ENCODE data around the gene DHX38. TPM values are rescaled to one million over a fixed set of nuclear protein-coding genes. Genes with fewer than 3 reads are reported as not detected.

The DHX38 gene
- total and polyA plus RNA-seq, 4 donors = 13.9 to 40.9 (median 22.7) TPM

- 47% methylated on average over 3 of the region's 3 CpGs for WGBS
- Histone ChIP-seq H3K36me3 (ENCODE audit: control insufficient read depth in 4 of 4, insufficient read depth in 3 of 4, low read depth in 1 of 4, low read length in 3 of 4) (peaks cover 17 to 43% (median 30%) of the 10 kb centered on the region in 4 donors), H3K27ac (ENCODE audit: low read depth in 1 of 2, low read length in 2 of 2) (no peak overlapping the region), H3K4me3 (ENCODE audit: low read depth in 1 of 3, low read length in 3 of 3) (peak overlapping the region in 1 of 3 donors; percentile 24), H3K9me3 (ENCODE audit: control insufficient read depth in 4 of 4, low read length in 3 of 4) (no peaks in the 10 kb centered on the region), H3K4me1 (ENCODE audit: control insufficient read depth in 4 of 4, insufficient read depth in 4 of 4, low read length in 3 of 4) (peaks cover 0 to 38% (median 29%) of the 10 kb centered on the region in 4 donors), H3K27me3 (ENCODE audit: control insufficient read depth in 4 of 4, insufficient read depth in 4 of 4, low read length in 3 of 4) (no peaks in the 10 kb centered on the region), H3K9ac (ENCODE audit: low read depth in 1 of 2, low read length in 2 of 2) (no peak overlapping the region)
- DNase-seq (ENCODE audit: low spot score) = no peak
- TF ChIP-seq HNF4G (IDR thresholded peaks at IDR 0.05) = no peak
- no peak for TF ChIP-seq CTCF (IDR thresholded peaks at IDR 0.05; ENCODE audit: low read depth, low read length, missing input control)
- no peak for TF ChIP-seq ATF3 (IDR thresholded peaks at IDR 0.05)
- peak; percentile 63 to 73 for TF ChIP-seq RXRA (IDR thresholded peaks at IDR 0.05)
- TF ChIP-seq, protein P1, sequence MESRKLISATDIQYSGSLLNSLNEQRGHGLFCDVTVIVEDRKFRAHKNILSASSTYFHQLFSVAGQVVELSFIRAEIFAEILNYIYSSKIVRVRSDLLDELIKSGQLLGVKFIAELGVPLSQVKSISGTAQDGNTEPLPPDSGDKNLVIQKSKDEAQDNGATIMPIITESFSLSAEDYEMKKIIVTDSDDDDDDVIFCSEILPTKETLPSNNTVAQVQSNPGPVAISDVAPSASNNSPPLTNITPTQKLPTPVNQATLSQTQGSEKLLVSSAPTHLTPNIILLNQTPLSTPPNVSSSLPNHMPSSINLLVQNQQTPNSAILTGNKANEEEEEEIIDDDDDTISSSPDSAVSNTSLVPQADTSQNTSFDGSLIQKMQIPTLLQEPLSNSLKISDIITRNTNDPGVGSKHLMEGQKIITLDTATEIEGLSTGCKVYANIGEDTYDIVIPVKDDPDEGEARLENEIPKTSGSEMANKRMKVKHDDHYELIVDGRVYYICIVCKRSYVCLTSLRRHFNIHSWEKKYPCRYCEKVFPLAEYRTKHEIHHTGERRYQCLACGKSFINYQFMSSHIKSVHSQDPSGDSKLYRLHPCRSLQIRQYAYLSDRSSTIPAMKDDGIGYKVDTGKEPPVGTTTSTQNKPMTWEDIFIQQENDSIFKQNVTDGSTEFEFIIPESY (IDR thresholded peaks at IDR 0.05) = no peak
- TF ChIP-seq, protein P2, sequence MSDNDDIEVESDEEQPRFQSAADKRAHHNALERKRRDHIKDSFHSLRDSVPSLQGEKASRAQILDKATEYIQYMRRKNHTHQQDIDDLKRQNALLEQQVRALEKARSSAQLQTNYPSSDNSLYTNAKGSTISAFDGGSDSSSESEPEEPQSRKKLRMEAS (IDR thresholded peaks at IDR 0.05) = no peak
- no peak for TF ChIP-seq JUND (IDR thresholded peaks at IDR 0.05)
- peak; percentile 11 for TF ChIP-seq FOXA2 (IDR thresholded peaks at IDR 0.05)
- no peak for TF ChIP-seq FOXA1 (IDR thresholded peaks at IDR 0.05)
- peak in 1 of 2 donors; percentile 33 for TF ChIP-seq RAD21 (IDR thresholded peaks at IDR 0.05)
- peak; percentile 59 for TF ChIP-seq YY1 (IDR thresholded peaks at IDR 0.05)
- no peak for TF ChIP-seq NR2F2 (IDR thresholded peaks at IDR 0.05)
- TF ChIP-seq TAF1 (conservative IDR thresholded peaks at IDR 0.05) = no peak
- TF ChIP-seq, protein P3, sequence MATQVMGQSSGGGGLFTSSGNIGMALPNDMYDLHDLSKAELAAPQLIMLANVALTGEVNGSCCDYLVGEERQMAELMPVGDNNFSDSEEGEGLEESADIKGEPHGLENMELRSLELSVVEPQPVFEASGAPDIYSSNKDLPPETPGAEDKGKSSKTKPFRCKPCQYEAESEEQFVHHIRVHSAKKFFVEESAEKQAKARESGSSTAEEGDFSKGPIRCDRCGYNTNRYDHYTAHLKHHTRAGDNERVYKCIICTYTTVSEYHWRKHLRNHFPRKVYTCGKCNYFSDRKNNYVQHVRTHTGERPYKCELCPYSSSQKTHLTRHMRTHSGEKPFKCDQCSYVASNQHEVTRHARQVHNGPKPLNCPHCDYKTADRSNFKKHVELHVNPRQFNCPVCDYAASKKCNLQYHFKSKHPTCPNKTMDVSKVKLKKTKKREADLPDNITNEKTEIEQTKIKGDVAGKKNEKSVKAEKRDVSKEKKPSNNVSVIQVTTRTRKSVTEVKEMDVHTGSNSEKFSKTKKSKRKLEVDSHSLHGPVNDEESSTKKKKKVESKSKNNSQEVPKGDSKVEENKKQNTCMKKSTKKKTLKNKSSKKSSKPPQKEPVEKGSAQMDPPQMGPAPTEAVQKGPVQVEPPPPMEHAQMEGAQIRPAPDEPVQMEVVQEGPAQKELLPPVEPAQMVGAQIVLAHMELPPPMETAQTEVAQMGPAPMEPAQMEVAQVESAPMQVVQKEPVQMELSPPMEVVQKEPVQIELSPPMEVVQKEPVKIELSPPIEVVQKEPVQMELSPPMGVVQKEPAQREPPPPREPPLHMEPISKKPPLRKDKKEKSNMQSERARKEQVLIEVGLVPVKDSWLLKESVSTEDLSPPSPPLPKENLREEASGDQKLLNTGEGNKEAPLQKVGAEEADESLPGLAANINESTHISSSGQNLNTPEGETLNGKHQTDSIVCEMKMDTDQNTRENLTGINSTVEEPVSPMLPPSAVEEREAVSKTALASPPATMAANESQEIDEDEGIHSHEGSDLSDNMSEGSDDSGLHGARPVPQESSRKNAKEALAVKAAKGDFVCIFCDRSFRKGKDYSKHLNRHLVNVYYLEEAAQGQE (IDR thresholded peaks at IDR 0.05) = peak; percentile 33
- no peak for TF ChIP-seq EGR1 (IDR thresholded peaks at IDR 0.05; ENCODE audit: low read depth in 2 of 2)
- peak; percentile 69 for TF ChIP-seq SP1 (IDR thresholded peaks at IDR 0.05)
- peak; percentile 76 to 83 for TF ChIP-seq HNF4A (conservative IDR thresholded peaks at IDR 0.05)
- TF ChIP-seq GABPA (IDR thresholded peaks at IDR 0.05 in 1 of 2, conservative IDR thresholded peaks at IDR 0.05 in 1 of 2) = peak in 1 of 2 donors; percentile 52
These were observed 2.4 kb upstream of the DHX38 start for GRCh38 chr16:72091217-72091616.
